Vagina (tissue), 2 donors: Measurements from ENCODE around the gene MTM1. TPM values are rescaled to one million over a fixed set of nuclear protein-coding genes. Genes with fewer than 3 reads are reported as not detected.

Experiments
- DNase-seq, 2 donors: peaks; one replicate each; pipeline ENCODE4 v3.0.0-alpha.2; 2017; ENCODE audit errors: extremely low spot score in 2 of 2
- H3K27ac ChIP-seq: fragments of 200-600 bp; sonication (generic); one replicate; pipeline ENCODE4 v1.5.1; 2019
- H3K27me3 ChIP-seq: fragments of 200-600 bp; sonication (generic); one replicate; pipeline ENCODE4 v1.5.1; 2019
- H3K36me3 ChIP-seq, 2 donors: fragments of 200-600 bp; sonication (generic); one replicate each; pipeline ENCODE4 v1.5.1; 2017 to 2019
- H3K4me1 ChIP-seq: fragments of 200-600 bp; sonication (generic); one replicate; pipeline ENCODE4 v1.5.1; 2019
- H3K4me3 ChIP-seq, 2 donors: fragments of 200-600 bp; sonication (generic); 1 replicate in 1 of 2; 2 replicates in 1 of 2; pipeline ENCODE4 v1.5.1; 2016 to 2019
- H3K9me3 ChIP-seq: fragments of 200-600 bp; sonication (generic); one replicate; pipeline ENCODE4 v1.5.1; 2019
- CTCF ChIP-seq, 3 experiments: fragments of 450-650 bp in 2 of 3; fragments of 200-600 bp in 1 of 3; sonication (generic) in 1 of 3; IDR thresholded peaks; one replicate each; pipeline ENCODE4 v1.5.1; 2017 to 2019; ENCODE audit warnings: antibody characterized with exemption in 3 of 3, mild to moderate bottlenecking in 2 of 3, moderate library complexity in 2 of 3
- POLR2A ChIP-seq, 2 donors: fragments of 450-650 bp; IDR thresholded peaks; one replicate each; pipeline ENCODE4 v1.6.1; 2017; ENCODE audit warnings: antibody characterized with exemption in 2 of 2, mild to moderate bottlenecking in 2 of 2, moderate library complexity in 2 of 2
- POLR2AphosphoS5 ChIP-seq, 2 donors: sonication (generic); formaldehyde crosslinking; IDR thresholded peaks; one replicate each; pipeline ENCODE4 v1.9.0; 2017; ENCODE audit warnings: antibody characterized with exemption in 2 of 2, mild to moderate bottlenecking in 2 of 2, low read depth in 1 of 2; ENCODE audit not compliant: insufficient read depth in 1 of 2
- intact Hi-C: fragments of 100-400 bp; cut with DNase I; formaldehyde crosslinking; loops from one replicate; pipeline ENCODE4 v1.15.1; 2023
- total RNA-seq: library from RNA; depleted of rRNA; stranded (reverse); fragments of >200 nt; gene quantifications from one replicate; pipeline ENCODE4 v1.2.3, GENCODE V29; 2016

Gene MTM1
- total RNA-seq, 1 donor from 2014 or later = 13.3 TPM

- Histone ChIP-seq H3K36me3 (no peaks in the 10 kb centered on the region), H3K27ac (no peak overlapping the region), H3K4me3 (no peak overlapping the region), H3K9me3 (no peaks in the 10 kb centered on the region), H3K27me3 (no peaks in the 10 kb centered on the region), H3K4me1 (peaks cover 7% of the 10 kb centered on the region)
- intact Hi-C loops = no loop called here
- DNase-seq = no peak
- no peak for TF ChIP-seq POLR2A (IDR thresholded peaks at IDR 0.05)
These were observed 129.2 kb downstream of the MTM1 start for GRCh38 chrX:150697641-150698040.

- Histone ChIP-seq H3K27me3 (no peaks in the 10 kb centered on the region), H3K36me3 (no peaks in the 10 kb centered on the region), H3K4me1 (peaks cover 7% of the 10 kb centered on the region), H3K4me3 (no peak overlapping the region), H3K9me3 (no peaks in the 10 kb centered on the region), H3K27ac (no peak overlapping the region)
- no peak for DNase-seq
- TF ChIP-seq CTCF (IDR thresholded peaks at IDR 0.05) (no peak), POLR2A (IDR thresholded peaks at IDR 0.05) (no peak), POLR2AphosphoS5 (IDR thresholded peaks at IDR 0.05; ENCODE audit: insufficient read depth in 1 of 2, low read depth in 1 of 2) (no peak)
- intact Hi-C loops = no loop called here
These were observed 130.6 kb downstream of the MTM1 start for GRCh38 chrX:150698981-150699380.

GRCh38 chrX:150700107-150700506 is 131.7 kb downstream of the MTM1 start:
- Histone ChIP-seq H3K4me1 (peaks cover 7% of the 10 kb centered on the region), H3K27me3 (no peaks in the 10 kb centered on the region), H3K36me3 (no peaks in the 10 kb centered on the region), H3K4me3 (no peak overlapping the region), H3K9me3 (no peaks in the 10 kb centered on the region), H3K27ac (no peak overlapping the region)
- no peak for DNase-seq
- intact Hi-C loops = no loop called here
- TF ChIP-seq POLR2A (IDR thresholded peaks at IDR 0.05) (no peak), POLR2AphosphoS5 (IDR thresholded peaks at IDR 0.05; ENCODE audit: insufficient read depth in 1 of 2, low read depth in 1 of 2) (no peak), CTCF (IDR thresholded peaks at IDR 0.05) (no peak)

GRCh38 chrX:150701377-150701776 is 133.0 kb downstream of the MTM1 start:
- Histone ChIP-seq H3K36me3 (no peaks in the 10 kb centered on the region), H3K27me3 (no peaks in the 10 kb centered on the region), H3K9me3 (no peaks in the 10 kb centered on the region), H3K4me3 (no peak overlapping the region), H3K4me1 (no peaks in the 10 kb centered on the region), H3K27ac (no peak overlapping the region)
- no peak for DNase-seq
- TF ChIP-seq CTCF (IDR thresholded peaks at IDR 0.05) = no peak
- TF ChIP-seq POLR2AphosphoS5 (IDR thresholded peaks at IDR 0.05; ENCODE audit: insufficient read depth in 1 of 2, low read depth in 1 of 2) = no peak
- TF ChIP-seq POLR2A (IDR thresholded peaks at IDR 0.05) = no peak
- intact Hi-C loops = no loop called here

GRCh38 chrX:150702966-150703694 is 134.7 kb downstream of the MTM1 start:
- Histone ChIP-seq H3K27me3 (no peaks in the 10 kb centered on the region), H3K4me3 (no peak overlapping the region), H3K27ac (no peak overlapping the region), H3K36me3 (no peaks in the 10 kb centered on the region), H3K9me3 (no peaks in the 10 kb centered on the region), H3K4me1 (no peaks in the 10 kb centered on the region)
- no peak for DNase-seq
- intact Hi-C loops = no loop called here
- TF ChIP-seq POLR2A (IDR thresholded peaks at IDR 0.05) = no peak
- no peak for TF ChIP-seq POLR2AphosphoS5 (IDR thresholded peaks at IDR 0.05; ENCODE audit: insufficient read depth in 1 of 2, low read depth in 1 of 2)
- TF ChIP-seq CTCF (IDR thresholded peaks at IDR 0.05) = no peak
